ENCODE data around the gene PCDH11X. TPM values are rescaled to one million over a fixed set of nuclear protein-coding genes. Genes with fewer than 3 reads are reported as not detected.
"Not testable (repeated sequence)": the region's sequence is repeated elsewhere in the genome, so short reads cannot be mapped to it uniquely, and the experiment has no call there.

The PCDH11X gene
- total RNA-seq, 6 donors from 2014 or later, result 0.07 to 3.1 (median 0.56) TPM

GRCh38 chrX:91825321-91825720 lies 46.1 kb downstream of the PCDH11X start:
- not testable (repeated sequence) for H3K9me3 ChIP-seq; H3K36me3 ChIP-seq; H3K27me3 ChIP-seq; H3K4me3 ChIP-seq; H3K4me1 ChIP-seq; ATAC-seq (ENCODE audit: low FRiP score in 2 of 2); H3K27ac ChIP-seq
- WGBS, 2 donors, result 91 to 99% methylated on average over 13 to 23 of the region's 24 CpGs
- peak in 1 of 2 donors; percentile 13 for DNase-seq

Small RNA genes within 50 kb of the gene (small RNA-seq; reads per million reads assigned to genes)
- 0 reads per million in 4 donors for gene RNU2-26P

Data from upper lobe of left lung (tissue), 6 donors.